ENCODE data around the gene PPM1J. TPM values are rescaled to one million over a fixed set of nuclear protein-coding genes. Genes with fewer than 3 reads are reported as not detected.

Gene PPM1J
- total RNA-seq, 1 donor from 2014 or later = 2.1 TPM

DNA sequence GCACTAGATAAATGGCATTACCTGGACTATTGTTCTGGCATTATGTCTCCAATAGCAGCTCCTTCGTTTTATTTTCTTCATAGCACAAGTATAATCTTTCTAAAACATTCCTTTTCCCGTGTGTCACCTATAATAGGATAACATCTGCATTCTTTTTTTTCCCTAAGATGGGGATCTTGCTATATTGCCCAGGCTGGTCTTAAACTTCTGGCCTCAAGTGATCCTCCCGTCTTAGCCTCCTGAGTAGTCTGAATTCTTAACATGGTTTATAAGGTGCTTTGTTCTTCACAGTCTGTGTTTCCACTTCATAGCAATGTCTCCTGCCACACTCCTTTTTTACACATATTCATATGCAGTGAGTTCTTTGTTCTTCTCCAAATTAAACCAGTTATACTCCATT is 49.3 kb downstream of the PPM1J start:
- Histone ChIP-seq H3K36me3 (ENCODE audit: control insufficient read depth, insufficient read depth, low read length) (no peaks in the 10 kb centered on the region), H3K27me3 (ENCODE audit: control insufficient read depth, insufficient read depth, low read length) (no peaks in the 10 kb centered on the region), H3K4me3 (ENCODE audit: low read depth, low read length) (no peak overlapping the region)
- DNase-seq (ENCODE audit: low read depth) = no peak
- TF ChIP-seq CTCF (IDR thresholded peaks at IDR 0.05; ENCODE audit: insufficient read depth, low read length, poor library complexity, severe bottlenecking) = no peak

Other genes with a start within 250 kb of the PPM1J start
- gene WNT2B, start 206.4 kb downstream of the PPM1J start, total RNA-seq = 1.3 and 1.6 TPM in 2 replicates
- gene ST7L, start 96.2 kb downstream of the PPM1J start, total RNA-seq = 10.8 and 12.9 TPM in 2 replicates
- 181 and 193 TPM in 2 replicates for gene CAPZA1, start 95.5 kb downstream of the PPM1J start, total RNA-seq
- gene MOV10, start 40.7 kb downstream of the PPM1J start, total RNA-seq = 46.7 and 57.0 TPM in 2 replicates
- gene RHOC, start 8.2 kb downstream of the PPM1J start, total RNA-seq = 634 and 639 TPM in 2 replicates
- gene SLC16A1, start 240.9 kb upstream of the PPM1J start, total RNA-seq = 73.3 and 93.6 TPM in 2 replicates

Measured in kidney epithelial cell (primary cell).